CD14-positive monocyte (primary cell): ENCODE measurements around the gene COL20A1. TPM values are rescaled to one million over a fixed set of nuclear protein-coding genes. Genes with fewer than 3 reads are reported as not detected.

Source experiments
- DNase-seq, 3 donors: peaks; one replicate each; pipeline ENCODE4 v3.0.0-alpha.2; 2011 to 2022
- H2AFZ ChIP-seq: 2 replicates; pipeline ENCODE4 v1.6.0; 2012; ENCODE audit warnings: mild to moderate bottlenecking, low read depth, low read length, inconsistent platforms; ENCODE audit not compliant: insufficient read depth, poor library complexity, severe bottlenecking
- H3K27ac ChIP-seq, 2 donors: 1 replicate in 1 of 2; 2 replicates in 1 of 2; pipeline ENCODE4 v1.5.1; 2012 to 2013; ENCODE audit warnings: low read length in 2 of 2, control low read depth in 1 of 2, inconsistent platforms in 1 of 2, low read depth in 1 of 2, mild to moderate bottlenecking in 1 of 2
- H3K27me3 ChIP-seq, 2 donors: one replicate each; pipeline versions ENCODE4 v1.6.0 to v1.6.1; 2011 to 2013; ENCODE audit warnings: low read length in 2 of 2; ENCODE audit not compliant: control insufficient read depth in 2 of 2, insufficient read depth in 2 of 2
- H3K36me3 ChIP-seq, 2 donors: replicated peaks in 1 of 2; 1 replicate in 1 of 2; 2 replicates in 1 of 2; pipeline versions ENCODE4 v1.5.1 to v1.6.1; 2012 to 2013; ENCODE audit warnings: low read length in 2 of 2, control low read depth in 1 of 2, inconsistent platforms in 1 of 2, mild to moderate bottlenecking in 1 of 2; ENCODE audit not compliant: insufficient read depth in 2 of 2, control insufficient read depth in 1 of 2
- H3K4me1 ChIP-seq, 2 donors: 1 replicate in 1 of 2; 2 replicates in 1 of 2; pipeline versions ENCODE4 v1.5.1 to v1.6.1; 2012 to 2013; ENCODE audit warnings: low read length in 2 of 2, control low read depth in 1 of 2, inconsistent platforms in 1 of 2, mild to moderate bottlenecking in 1 of 2, moderate library complexity in 1 of 2; ENCODE audit not compliant: insufficient read depth in 2 of 2, control insufficient read depth in 1 of 2
- H3K4me2 ChIP-seq: replicated peaks from 2 replicates; pipeline ENCODE3; 2012; ENCODE audit warnings: low read length, moderate library complexity, mild to moderate bottlenecking; ENCODE audit not compliant: poor library complexity, severe bottlenecking; ENCODE audit errors: extremely low read depth
- H3K4me3 ChIP-seq, 3 experiments: fragments of 200-600 bp in 1 of 3; sonication (generic) in 1 of 3; replicated peaks in 1 of 3; 1 replicate in 2 of 3; 2 replicates in 1 of 3; pipeline ENCODE4 v1.5.1; 2011 to 2013; ENCODE audit warnings: low read length in 3 of 3, mild to moderate bottlenecking in 3 of 3, control low read depth in 2 of 3, low read depth in 2 of 3, inconsistent platforms in 1 of 3, moderate library complexity in 1 of 3
- H3K79me2 ChIP-seq: 2 replicates; pipeline ENCODE4 v1.6.0; 2012; ENCODE audit warnings: mild to moderate bottlenecking, control low read depth, inconsistent platforms, low read length, moderate library complexity; ENCODE audit not compliant: insufficient read depth
- H3K9ac ChIP-seq: 2 replicates; pipeline ENCODE4 v1.6.0; 2017; ENCODE audit warnings: low read length, mild to moderate bottlenecking; ENCODE audit not compliant: insufficient read depth, poor library complexity, severe bottlenecking
- H3K9me3 ChIP-seq, 2 donors: replicated peaks in 1 of 2; 1 replicate in 1 of 2; 2 replicates in 1 of 2; pipeline versions ENCODE4 v1.5.1 to v1.6.1; 2012 to 2013; ENCODE audit warnings: low read length in 2 of 2, control low read depth in 1 of 2; ENCODE audit not compliant: control insufficient read depth in 1 of 2, insufficient read depth in 1 of 2
- H4K20me1 ChIP-seq: 2 replicates; pipeline ENCODE4 v1.6.0; 2012; ENCODE audit warnings: mild to moderate bottlenecking, low read length, control low read depth, moderate library complexity; ENCODE audit not compliant: insufficient read depth
- H3K27ac Mint-ChIP-seq, 7 donors: one replicate each; pipeline ENCODE4 v1.8.0; 2020; ENCODE audit warnings: mild to moderate bottlenecking in 7 of 7, mixed read lengths in 7 of 7, moderate library complexity in 6 of 7, inconsistent platforms in 2 of 7
- H3K27me3 Mint-ChIP-seq, 3 donors: one replicate each; pipeline ENCODE4 v1.8.0; 2021 to 2022; ENCODE audit warnings: low read depth in 3 of 3, mild to moderate bottlenecking in 3 of 3, mixed read lengths in 3 of 3, moderate library complexity in 3 of 3, inconsistent platforms in 1 of 3
- H3K36me3 Mint-ChIP-seq, 2 donors: one replicate each; pipeline ENCODE4 v1.8.0; 2020; ENCODE audit warnings: mixed read lengths in 2 of 2, inconsistent platforms in 1 of 2, mild to moderate bottlenecking in 1 of 2
- H3K4me1 Mint-ChIP-seq: one replicate; pipeline ENCODE4 v1.8.0; 2020; ENCODE audit warnings: mild to moderate bottlenecking, mixed read lengths
- H3K4me3 Mint-ChIP-seq, 2 donors: one replicate each; pipeline ENCODE4 v1.8.0; 2020; ENCODE audit warnings: mild to moderate bottlenecking in 2 of 2, mixed read lengths in 2 of 2, moderate library complexity in 1 of 2
- H3K9me3 Mint-ChIP-seq, 7 donors: one replicate each; pipeline ENCODE4 v1.8.0; 2020 to 2022; ENCODE audit warnings: mixed read lengths in 7 of 7, mild to moderate bottlenecking in 6 of 7, moderate library complexity in 6 of 7, inconsistent platforms in 2 of 7
- WGBS: methylation state at CpG from one replicate; pipeline ENCODE4 v1.1.5; 2013; ENCODE audit warnings: missing lambda C conversion rate; ENCODE audit not compliant: insufficient coverage; 5-methylcytosine and 5-hydroxymethylcytosine counted together
- intact Hi-C, 2 donors: fragments of 100-400 bp; cut with micrococcal nuclease; formaldehyde crosslinking; loops; one replicate each; pipeline versions ENCODE4 v1.15.0 to v1.15.1; 2023
- polyA plus RNA-seq, 3 donors: library from polyadenylated mRNA; depleted of rRNA in 1 of 3; unstranded in 2 of 3; stranded (reverse) in 1 of 3; fragments of 300-500 nt in 2 of 3; fragments of >200 nt in 1 of 3; fragmentation: Illumina TruSeq in 2 of 3; gene quantifications; 1 replicate in 2 of 3; 2 replicates in 1 of 3; pipeline ENCODE4 v1.2.3, GENCODE V29; 2012 to 2021
- TF ChIP-seq, protein P1 (sequence below): fragments of 200-600 bp; IDR thresholded peaks from one replicate; pipeline ENCODE4 v1.8.0; 2022; ENCODE audit warnings: antibody characterized with exemption, mild to moderate bottlenecking

Gene COL20A1
- polyA plus RNA-seq, 3 donors, result not detected

DNA sequence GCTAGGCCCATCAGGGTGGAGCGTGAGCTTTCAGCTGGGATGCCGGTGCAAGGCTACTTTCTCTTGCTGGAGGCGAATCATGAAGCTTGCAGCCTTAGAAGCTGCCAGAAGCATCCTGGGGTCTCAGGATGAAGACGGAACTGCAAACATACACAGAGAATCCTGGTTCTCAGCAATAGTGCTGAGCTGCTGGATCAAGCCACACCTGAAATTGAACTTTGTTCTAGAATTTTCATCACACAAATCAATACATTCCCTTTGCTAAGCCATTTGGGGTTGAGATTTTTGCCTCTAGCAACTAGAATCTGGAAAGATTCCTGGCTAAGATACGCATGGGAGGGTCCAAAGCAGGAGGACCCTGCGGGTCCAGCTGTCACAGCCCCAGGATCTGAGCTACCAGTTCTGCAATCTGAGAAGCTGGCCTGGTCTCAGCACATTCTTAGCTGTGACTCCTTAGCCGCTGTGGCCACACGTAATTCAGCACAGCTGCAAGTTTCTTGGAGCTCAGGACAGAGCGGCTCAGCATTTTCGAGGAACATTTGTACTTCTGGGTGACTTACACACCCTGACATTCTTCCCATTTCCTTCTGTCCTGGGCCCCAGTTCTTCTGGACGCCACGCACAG is 27.0 kb upstream of the COL20A1 start:
- H3K4me1 ChIP-seq, result no peaks in the 10 kb centered on the region
- intact Hi-C loops, result no loop called here
- WGBS, result 85% methylated on average over 12 of the region's 12 CpGs
- no peak overlapping the region for H3K9ac ChIP-seq
- H3K27me3 ChIP-seq, result peaks cover 0 to 6% of the 10 kb centered on the region in 2 donors
- DNase-seq, result no peak
- no peak overlapping the region for H3K4me2 ChIP-seq
- TF ChIP-seq, protein P1, sequence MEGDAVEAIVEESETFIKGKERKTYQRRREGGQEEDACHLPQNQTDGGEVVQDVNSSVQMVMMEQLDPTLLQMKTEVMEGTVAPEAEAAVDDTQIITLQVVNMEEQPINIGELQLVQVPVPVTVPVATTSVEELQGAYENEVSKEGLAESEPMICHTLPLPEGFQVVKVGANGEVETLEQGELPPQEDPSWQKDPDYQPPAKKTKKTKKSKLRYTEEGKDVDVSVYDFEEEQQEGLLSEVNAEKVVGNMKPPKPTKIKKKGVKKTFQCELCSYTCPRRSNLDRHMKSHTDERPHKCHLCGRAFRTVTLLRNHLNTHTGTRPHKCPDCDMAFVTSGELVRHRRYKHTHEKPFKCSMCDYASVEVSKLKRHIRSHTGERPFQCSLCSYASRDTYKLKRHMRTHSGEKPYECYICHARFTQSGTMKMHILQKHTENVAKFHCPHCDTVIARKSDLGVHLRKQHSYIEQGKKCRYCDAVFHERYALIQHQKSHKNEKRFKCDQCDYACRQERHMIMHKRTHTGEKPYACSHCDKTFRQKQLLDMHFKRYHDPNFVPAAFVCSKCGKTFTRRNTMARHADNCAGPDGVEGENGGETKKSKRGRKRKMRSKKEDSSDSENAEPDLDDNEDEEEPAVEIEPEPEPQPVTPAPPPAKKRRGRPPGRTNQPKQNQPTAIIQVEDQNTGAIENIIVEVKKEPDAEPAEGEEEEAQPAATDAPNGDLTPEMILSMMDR, result no peak
- no peaks in the 10 kb centered on the region for H3K9me3 ChIP-seq
- no peaks in the 10 kb centered on the region for H3K36me3 ChIP-seq
- no peak overlapping the region for H3K27ac Mint-ChIP-seq
- no peak overlapping the region for H3K27ac ChIP-seq
- H3K9me3 Mint-ChIP-seq, result peaks cover 0 to 2% (median 0%) of the 10 kb centered on the region in 7 donors
- H2AFZ ChIP-seq, result no peak overlapping the region
- peaks cover 18 to 36% (median 28%) of the 10 kb centered on the region in 3 donors for H3K27me3 Mint-ChIP-seq
- no peaks in the 10 kb centered on the region for H3K36me3 Mint-ChIP-seq
- no peaks in the 10 kb centered on the region for H3K4me1 Mint-ChIP-seq
- H3K4me3 Mint-ChIP-seq, result no peak overlapping the region
- H3K4me3 ChIP-seq, result no peak overlapping the region
- no peaks in the 10 kb centered on the region for H4K20me1 ChIP-seq
- no peaks in the 10 kb centered on the region for H3K79me2 ChIP-seq

DNA sequence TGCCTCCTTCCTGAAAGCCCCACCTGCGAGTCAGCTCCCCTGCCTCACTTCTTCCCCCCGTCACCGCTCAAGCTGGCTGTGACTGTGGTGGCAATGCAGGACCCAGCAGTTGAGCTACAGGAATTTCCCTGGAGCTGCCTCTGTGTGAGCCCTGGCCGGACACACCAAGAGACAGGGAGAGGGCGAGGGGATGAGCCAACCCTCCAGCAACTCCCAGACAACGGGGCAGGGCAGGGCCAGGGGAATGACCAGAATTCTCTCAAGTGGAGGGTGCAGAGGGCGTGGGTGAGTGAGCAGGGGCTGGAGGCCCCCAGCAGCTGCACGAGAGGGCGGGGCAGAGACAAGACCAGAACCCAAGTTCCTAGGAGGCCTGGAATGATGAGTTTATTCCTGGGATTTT is 25.3 kb upstream of the COL20A1 start:
- Histone ChIP-seq H3K9me3 (no peaks in the 10 kb centered on the region), H4K20me1 (no peaks in the 10 kb centered on the region), H3K9ac (no peak overlapping the region), H3K4me3 (no peak overlapping the region), H3K27ac (no peak overlapping the region), H3K27me3 (peaks cover 0 to 3% of the 10 kb centered on the region in 2 donors), H3K36me3 (no peaks in the 10 kb centered on the region), H3K79me2 (peaks cover 1% of the 10 kb centered on the region), H2AFZ (no peak overlapping the region), H3K4me1 (peaks cover 5 to 6% of the 10 kb centered on the region in 2 donors), H3K4me2 (no peak overlapping the region)
- H3K4me1 Mint-ChIP-seq, result peaks cover 7% of the 10 kb centered on the region
- H3K9me3 Mint-ChIP-seq, result peaks cover 0 to 2% (median 0%) of the 10 kb centered on the region in 7 donors
- H3K27me3 Mint-ChIP-seq, result peaks cover 12 to 30% (median 21%) of the 10 kb centered on the region in 3 donors
- no peak overlapping the region for H3K4me3 Mint-ChIP-seq
- no peak overlapping the region for H3K27ac Mint-ChIP-seq
- H3K36me3 Mint-ChIP-seq, result no peaks in the 10 kb centered on the region
- 74% methylated on average over 7 of the region's 9 CpGs for WGBS
- no peak for DNase-seq
- intact Hi-C loops, result no loop called here
- TF ChIP-seq, protein P1, result no peak
